Stimulated activated CD8-positive, alpha-beta memory T cell treated with anti-CD3 and anti-CD28 coated beads, Interleukin-2, amount 100 ng/mL, for 48 hours (primary cell): ENCODE measurements around the gene INTS11.

Experiments used
- DNase-seq, 2 donors: peaks; one replicate each; pipeline ENCODE4 v3.0.0-alpha.2; 2020; ENCODE audit warnings: low read depth in 2 of 2

The INTS11 gene

GRCh38 chr1:1343811-1344421 is 19.5 kb upstream of the INTS11 start:
- no peak for DNase-seq

- DNase-seq: no peak
Observed at GRCh38 chr1:1342584-1343115, 18.2 kb upstream of the INTS11 start.

GRCh38 chr1:1342061-1342562 is 17.7 kb upstream of the INTS11 start:
- no peak for DNase-seq

GRCh38 chr1:1341549-1342021 is 17.1 kb upstream of the INTS11 start:
- DNase-seq: no peak

- DNase-seq: no peak
Observed at GRCh38 chr1:1340791-1341548, 16.5 kb upstream of the INTS11 start.

- DNase-seq: no peak
Observed at GRCh38 chr1:1340185-1340584, 15.7 kb upstream of the INTS11 start.

- no peak for DNase-seq
Observed at GRCh38 chr1:1338278-1338677, 13.8 kb upstream of the INTS11 start.

- peak in 1 of 2 donors; percentile 51 for DNase-seq
Observed at GRCh38 chr1:1337793-1338147, 13.3 kb upstream of the INTS11 start.

- DNase-seq: no peak
Observed at GRCh38 chr1:1336931-1337792, 12.7 kb upstream of the INTS11 start.

- DNase-seq: no peak
Observed at GRCh38 chr1:1336446-1336845, 12.0 kb upstream of the INTS11 start.

- DNase-seq: no peak
Observed at GRCh38 chr1:1335792-1336248, 11.4 kb upstream of the INTS11 start.

GRCh38 chr1:1335283-1335682 is 10.8 kb upstream of the INTS11 start:
- DNase-seq: no peak

GRCh38 chr1:1334835-1335234 is 10.4 kb upstream of the INTS11 start:
- no peak for DNase-seq

- no peak for DNase-seq
Observed at GRCh38 chr1:1333551-1334241, 9.2 kb upstream of the INTS11 start.

GRCh38 chr1:1332774-1333480 is 8.5 kb upstream of the INTS11 start:
- DNase-seq: no peak

- no peak for DNase-seq
Observed at GRCh38 chr1:1332031-1332755, 7.7 kb upstream of the INTS11 start.

- no peak for DNase-seq
Observed at GRCh38 chr1:1331068-1331965, 6.9 kb upstream of the INTS11 start, which contains the start of gene TAS1R3. Gene TAS1R3, plus strand, starts transcription at chr1:1331280. Its CDS starts 66 bp downstream, at chr1:1331346.

- DNase-seq: no peak
Observed at GRCh38 chr1:1330366-1331067, 6.1 kb upstream of the INTS11 start.
